C4-2B (cell line): ENCODE data around the gene NHERF2.

Experiments used
- ZFX ChIP-seq: fragments of 450-650 bp; IDR thresholded peaks from 2 replicates; pipeline ENCODE4 v1.6.1; 2017
- TF ChIP-seq, protein P1 (sequence below): fragments of 450-650 bp; conservative IDR thresholded peaks from 2 replicates; pipeline ENCODE4 v1.5.1; 2017; ENCODE audit warnings: mild to moderate bottlenecking

DNA sequence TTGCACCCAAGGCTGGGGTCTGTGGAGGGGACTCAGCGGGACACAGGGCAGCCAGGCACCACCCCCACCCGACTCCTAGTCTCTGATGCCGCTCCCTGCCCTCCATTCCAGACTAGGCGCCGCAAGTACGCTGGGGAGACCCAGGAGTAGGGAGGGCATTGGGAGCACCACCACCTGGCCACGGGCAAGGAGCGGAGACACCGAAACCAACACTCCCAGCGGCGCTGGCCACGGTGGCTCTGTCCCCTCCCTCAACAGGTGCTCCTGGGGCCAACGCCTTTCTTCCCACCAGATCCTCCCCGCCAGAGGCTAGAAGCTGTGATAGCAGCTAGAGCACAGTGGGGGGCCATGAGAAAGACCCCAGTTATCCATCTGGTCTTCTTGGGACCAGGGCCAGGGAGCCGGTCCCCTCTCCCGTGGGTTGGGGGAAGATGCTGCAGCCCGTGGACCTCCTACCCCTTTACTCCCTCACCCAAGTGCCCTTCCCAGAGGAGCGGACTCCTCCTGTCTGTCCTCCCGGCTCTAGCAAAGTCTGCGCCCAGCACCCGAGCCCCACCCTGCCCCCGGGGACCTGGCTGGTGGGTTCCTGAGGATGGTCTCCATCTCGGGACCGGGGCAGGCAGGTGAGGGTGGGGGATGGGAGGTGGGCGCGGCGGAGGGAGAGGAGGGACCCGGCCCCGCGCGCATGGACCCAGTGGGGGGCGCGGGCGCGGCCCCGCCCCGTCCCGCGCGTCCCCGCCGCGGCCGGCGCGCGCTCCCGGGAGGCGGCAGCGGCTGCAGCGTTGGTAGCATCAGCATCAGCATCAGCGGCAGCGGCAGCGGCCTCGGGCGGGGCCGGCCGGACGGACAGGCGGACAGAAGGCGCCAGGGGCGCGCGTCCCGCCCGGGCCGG lies 37.2 kb upstream of the NHERF2 start, which contains the start of gene SYNGR3:
- TF ChIP-seq, protein P1, sequence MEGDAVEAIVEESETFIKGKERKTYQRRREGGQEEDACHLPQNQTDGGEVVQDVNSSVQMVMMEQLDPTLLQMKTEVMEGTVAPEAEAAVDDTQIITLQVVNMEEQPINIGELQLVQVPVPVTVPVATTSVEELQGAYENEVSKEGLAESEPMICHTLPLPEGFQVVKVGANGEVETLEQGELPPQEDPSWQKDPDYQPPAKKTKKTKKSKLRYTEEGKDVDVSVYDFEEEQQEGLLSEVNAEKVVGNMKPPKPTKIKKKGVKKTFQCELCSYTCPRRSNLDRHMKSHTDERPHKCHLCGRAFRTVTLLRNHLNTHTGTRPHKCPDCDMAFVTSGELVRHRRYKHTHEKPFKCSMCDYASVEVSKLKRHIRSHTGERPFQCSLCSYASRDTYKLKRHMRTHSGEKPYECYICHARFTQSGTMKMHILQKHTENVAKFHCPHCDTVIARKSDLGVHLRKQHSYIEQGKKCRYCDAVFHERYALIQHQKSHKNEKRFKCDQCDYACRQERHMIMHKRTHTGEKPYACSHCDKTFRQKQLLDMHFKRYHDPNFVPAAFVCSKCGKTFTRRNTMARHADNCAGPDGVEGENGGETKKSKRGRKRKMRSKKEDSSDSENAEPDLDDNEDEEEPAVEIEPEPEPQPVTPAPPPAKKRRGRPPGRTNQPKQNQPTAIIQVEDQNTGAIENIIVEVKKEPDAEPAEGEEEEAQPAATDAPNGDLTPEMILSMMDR = no peak
- TF ChIP-seq ZFX = no peak
